ENCODE data around the gene SLC12A5.

DNA sequence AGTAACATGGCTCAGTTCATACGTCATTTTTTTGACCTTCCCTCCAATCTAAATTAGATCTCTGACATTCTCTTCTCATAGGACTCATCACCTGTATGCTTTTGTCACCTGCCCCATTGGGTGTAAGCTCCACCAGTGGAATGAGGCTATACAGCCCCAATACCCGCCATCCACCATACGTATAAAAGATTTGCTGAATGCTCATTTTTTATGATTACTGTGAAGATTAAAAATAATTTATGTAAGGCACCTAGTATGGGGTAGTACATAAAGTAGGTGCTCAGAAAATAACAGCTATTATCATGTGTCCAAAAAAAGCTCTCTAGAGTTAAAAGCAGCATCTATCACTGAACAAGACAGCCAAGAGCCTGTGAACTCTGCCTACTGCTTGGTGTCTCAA is 36.7 kb downstream of the SLC12A5 start:
- no peak for TF ChIP-seq POLR2A (IDR thresholded peaks at IDR 0.05; ENCODE audit: low read depth)
- TF ChIP-seq, protein P1, sequence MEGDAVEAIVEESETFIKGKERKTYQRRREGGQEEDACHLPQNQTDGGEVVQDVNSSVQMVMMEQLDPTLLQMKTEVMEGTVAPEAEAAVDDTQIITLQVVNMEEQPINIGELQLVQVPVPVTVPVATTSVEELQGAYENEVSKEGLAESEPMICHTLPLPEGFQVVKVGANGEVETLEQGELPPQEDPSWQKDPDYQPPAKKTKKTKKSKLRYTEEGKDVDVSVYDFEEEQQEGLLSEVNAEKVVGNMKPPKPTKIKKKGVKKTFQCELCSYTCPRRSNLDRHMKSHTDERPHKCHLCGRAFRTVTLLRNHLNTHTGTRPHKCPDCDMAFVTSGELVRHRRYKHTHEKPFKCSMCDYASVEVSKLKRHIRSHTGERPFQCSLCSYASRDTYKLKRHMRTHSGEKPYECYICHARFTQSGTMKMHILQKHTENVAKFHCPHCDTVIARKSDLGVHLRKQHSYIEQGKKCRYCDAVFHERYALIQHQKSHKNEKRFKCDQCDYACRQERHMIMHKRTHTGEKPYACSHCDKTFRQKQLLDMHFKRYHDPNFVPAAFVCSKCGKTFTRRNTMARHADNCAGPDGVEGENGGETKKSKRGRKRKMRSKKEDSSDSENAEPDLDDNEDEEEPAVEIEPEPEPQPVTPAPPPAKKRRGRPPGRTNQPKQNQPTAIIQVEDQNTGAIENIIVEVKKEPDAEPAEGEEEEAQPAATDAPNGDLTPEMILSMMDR (IDR thresholded peaks at IDR 0.05), result no peak

All from esophagus muscularis mucosa (tissue), 3 donors.